DMS53 treated with DMSO at 0.1 percent for 48 hours (cell line): ENCODE measurements around the gene PTGFRN.

Experiments
- DNase-seq: peaks from one replicate; lab custom pipeline; 2025; ENCODE audit not compliant: unreplicated experiment; lab: John Stamatoyannopoulos, UW

Gene PTGFRN

DNA sequence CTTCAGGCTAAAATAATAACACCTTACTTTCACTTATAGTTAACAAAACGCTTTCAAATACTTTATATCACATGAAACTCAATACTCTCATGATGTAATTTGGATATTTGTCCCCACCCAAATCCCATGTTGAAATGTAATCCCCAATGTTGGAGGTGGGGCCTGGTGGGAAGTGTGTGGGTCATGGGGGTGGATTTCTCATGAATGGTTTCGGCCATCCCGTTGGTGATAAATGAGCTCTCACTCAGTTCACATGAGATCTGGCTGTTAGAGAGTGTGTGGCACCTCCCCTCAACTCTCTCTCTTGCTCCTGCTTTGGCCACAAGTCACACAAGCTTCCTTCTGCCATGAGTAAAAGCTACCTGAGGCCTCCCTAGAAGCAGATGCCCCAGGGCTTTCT, 22.5 kb upstream of the PTGFRN start:
- no peak for DNase-seq

DNA sequence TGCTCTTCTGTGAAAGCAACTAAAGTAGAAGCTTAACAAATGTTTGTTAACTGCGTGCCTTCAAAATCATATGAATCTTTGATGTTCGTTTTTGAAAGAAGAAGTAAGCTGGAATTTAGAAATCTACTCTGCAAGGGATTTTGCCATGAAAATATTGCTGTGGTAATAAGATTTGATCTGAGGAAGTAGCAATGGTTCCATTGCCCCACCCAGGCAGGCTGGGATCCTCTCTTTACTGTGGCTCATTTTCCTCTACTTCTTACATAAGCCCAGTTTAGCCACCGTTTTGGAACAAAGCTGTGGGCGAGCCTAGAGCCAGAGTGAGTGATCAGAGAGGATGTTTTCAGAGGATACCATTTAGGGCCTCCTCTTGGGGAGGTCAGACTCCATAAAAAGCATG, 20.3 kb upstream of the PTGFRN start:
- DNase-seq = no peak

- DNase-seq = no peak
These were observed 18.2 kb upstream of the PTGFRN start for GRCh38 chr1:116891396-116892079.

- no peak for DNase-seq
These were observed 14.6 kb upstream of the PTGFRN start for GRCh38 chr1:116895073-116895472.

GRCh38 chr1:116899529-116899928, 10.2 kb upstream of the PTGFRN start:
- no peak for DNase-seq

GRCh38 chr1:116900471-116901365, 9.0 kb upstream of the PTGFRN start:
- DNase-seq = no peak

DNA sequence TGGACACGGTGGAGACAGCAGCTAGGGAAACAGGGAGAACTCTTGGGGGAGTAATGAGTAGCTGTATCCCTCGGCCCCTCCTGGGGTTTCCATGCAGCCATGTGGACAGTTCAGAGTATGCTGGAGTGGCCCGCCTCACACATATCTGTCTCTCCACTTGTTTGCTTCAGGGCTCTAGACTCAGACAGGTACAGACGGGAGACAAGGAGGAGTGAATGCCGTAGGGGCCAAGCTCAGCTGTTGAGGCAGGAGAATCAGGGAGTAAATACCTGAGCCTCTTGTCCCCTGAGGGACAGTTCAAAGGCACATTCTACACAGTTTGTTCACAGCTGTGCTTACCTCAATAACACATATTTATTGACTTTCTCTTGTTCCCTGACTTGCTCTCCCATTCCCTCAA, 7.7 kb upstream of the PTGFRN start:
- no peak for DNase-seq

- DNase-seq = no peak
These were observed 6.9 kb upstream of the PTGFRN start for GRCh38 chr1:116902723-116903383.

GRCh38 chr1:116904791-116905320, 4.9 kb upstream of the PTGFRN start:
- no peak for DNase-seq

- no peak for DNase-seq
These were observed 2.9 kb upstream of the PTGFRN start for GRCh38 chr1:116906812-116907211.

DNA sequence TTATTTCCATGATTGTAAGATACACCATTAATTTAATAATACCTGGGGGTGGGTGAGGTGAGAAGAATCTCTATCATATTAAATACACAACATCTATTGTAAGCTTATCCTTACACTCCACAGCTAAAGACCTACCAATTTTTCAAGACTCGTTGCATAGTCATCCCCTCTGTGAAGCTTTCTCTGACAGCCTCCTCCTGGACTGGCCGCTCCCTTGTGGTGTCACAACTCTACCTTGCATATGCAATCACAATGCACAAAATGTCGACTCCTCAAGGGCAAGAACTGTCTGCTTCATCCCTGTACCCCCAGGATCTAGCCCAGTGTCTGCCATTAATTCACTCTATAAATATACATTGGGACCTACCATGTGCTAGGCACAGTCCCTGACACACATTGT, 2.4 kb upstream of the PTGFRN start:
- no peak for DNase-seq

DNA sequence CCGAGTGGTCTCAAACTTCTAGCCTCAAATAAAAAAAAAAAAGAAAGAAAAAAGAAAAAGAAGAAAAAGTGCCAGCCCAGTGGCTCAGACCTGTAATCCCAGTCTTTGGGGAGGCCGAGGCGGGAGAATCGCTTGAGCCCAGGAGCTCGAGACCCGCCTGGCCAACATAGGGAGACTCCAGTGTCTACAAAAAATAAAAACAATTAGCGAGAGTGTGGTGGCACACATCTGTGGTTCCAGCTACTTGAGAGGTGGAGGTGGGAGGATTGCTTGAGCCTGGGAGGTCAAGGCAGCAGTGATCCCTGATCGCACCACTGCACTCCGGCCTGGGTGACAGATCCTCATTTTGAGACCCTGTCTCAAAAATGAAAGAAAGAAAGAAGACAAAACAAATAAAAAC, 1.4 kb upstream of the PTGFRN start:
- DNase-seq = no peak

GRCh38 chr1:116908820-116909511, 750 bp upstream of the PTGFRN start:
- DNase-seq = no peak

DNA sequence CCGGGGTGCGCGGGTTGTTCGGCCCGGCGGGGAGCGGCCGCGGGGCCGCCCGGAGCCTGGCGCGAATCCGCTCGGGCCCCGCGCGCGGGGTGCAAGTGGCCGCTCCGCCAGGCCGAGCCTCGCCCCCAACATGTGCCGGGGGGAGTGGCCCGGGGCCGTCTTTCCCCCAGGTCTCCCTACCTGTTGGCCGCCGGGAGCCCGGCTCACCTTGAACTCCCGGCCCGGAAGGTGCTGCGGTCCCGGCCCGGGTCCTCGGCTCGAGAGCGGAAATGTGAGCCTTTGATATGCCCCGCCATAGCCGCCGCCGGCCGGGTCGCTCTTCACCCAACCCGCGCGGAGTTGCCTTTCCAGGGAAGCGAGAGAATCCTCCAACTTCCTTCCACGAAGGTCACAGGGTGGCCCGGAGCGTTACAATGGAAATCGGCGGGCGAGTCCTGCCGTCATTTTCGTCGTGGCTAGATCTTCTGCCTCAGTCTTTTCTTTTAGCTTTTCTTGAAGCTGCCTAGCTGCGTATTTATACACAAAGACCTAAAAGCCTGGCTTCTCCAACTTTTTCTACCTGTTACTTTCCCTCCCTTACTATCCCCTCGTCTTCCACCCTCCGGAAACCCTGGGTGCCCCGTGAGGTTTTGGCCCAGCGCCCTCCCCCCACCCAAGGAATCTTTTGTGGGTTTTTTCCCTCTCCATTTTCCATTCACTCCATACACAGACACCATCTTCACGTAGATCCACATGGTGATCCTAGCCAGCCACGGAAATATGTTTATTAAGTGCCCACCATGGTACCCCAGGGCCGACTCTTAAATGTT, 867 bp downstream of the PTGFRN start:
- no peak for DNase-seq

GRCh38 chr1:116911188-116911553, 1.5 kb downstream of the PTGFRN start:
- DNase-seq = no peak

GRCh38 chr1:116911779-116912469, 2.2 kb downstream of the PTGFRN start:
- no peak for DNase-seq

- DNase-seq = no peak
These were observed 3.1 kb downstream of the PTGFRN start for GRCh38 chr1:116912846-116913245.

- DNase-seq = no peak
These were observed 4.2 kb downstream of the PTGFRN start for GRCh38 chr1:116913941-116914340.

DNA sequence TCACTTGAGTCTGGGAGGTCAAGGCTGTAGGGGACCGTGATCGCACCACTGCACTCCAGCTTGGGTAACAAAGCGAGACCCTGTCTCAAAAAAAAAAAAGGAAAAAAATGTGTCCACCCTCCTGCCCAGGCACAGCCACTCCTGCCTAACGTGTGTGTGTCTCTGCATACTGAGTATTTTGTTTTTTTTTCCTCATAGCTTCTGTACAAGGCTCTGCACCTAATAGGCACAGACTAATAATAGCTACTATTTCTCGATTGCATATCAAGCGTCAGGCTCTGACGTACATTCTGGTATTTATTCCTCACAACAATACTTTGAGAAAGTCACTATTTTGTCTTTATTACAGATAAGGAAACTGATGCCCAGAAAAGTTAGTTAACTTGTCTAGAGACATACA, 5.0 kb downstream of the PTGFRN start:
- no peak for DNase-seq
